Muscle of leg (tissue), 11 donors: ENCODE data around the gene GAS2. TPM values are rescaled to one million over a fixed set of nuclear protein-coding genes. Genes with fewer than 3 reads are reported as not detected.

ENCODE experiments used
- DNase-seq: peaks from one replicate; pipeline ENCODE4 v3.0.0; 2013
- H3K27ac ChIP-seq: one replicate; pipeline ENCODE4 v1.5.1; 2013; ENCODE audit warnings: mild to moderate bottlenecking, low read length, control low read depth
- H3K27me3 ChIP-seq: one replicate; pipeline ENCODE4 v1.6.1; 2013; ENCODE audit warnings: low read length; ENCODE audit not compliant: control insufficient read depth, insufficient read depth
- H3K36me3 ChIP-seq: one replicate; pipeline ENCODE4 v1.6.1; 2013; ENCODE audit warnings: low read length; ENCODE audit not compliant: control insufficient read depth, insufficient read depth
- H3K4me1 ChIP-seq: one replicate; pipeline ENCODE4 v1.6.1; 2013; ENCODE audit warnings: low read length; ENCODE audit not compliant: control insufficient read depth, insufficient read depth
- H3K4me3 ChIP-seq: one replicate; pipeline ENCODE4 v1.5.1; 2013; ENCODE audit warnings: low read length, control low read depth
- H3K9me3 ChIP-seq: replicated peaks from 2 replicates; pipeline ENCODE4 v1.6.1; 2013; ENCODE audit warnings: low read depth, low read length; ENCODE audit not compliant: control insufficient read depth
- WGBS: methylation state at CpG from one replicate; pipeline ENCODE4 v1.1.5; 2013; ENCODE audit warnings: missing lambda C conversion rate; ENCODE audit not compliant: insufficient coverage; 5-methylcytosine and 5-hydroxymethylcytosine counted together
- polyA plus RNA-seq, 8 donors: library from polyadenylated mRNA; unstranded; fragments of 120-200 nt; gene quantifications; one replicate each; pipeline versions ENCODE4 v1.2.1 to v1.2.3, GENCODE V29; 2013; ENCODE audit warnings: inconsistent platforms in 1 of 8, low replicate concordance in 1 of 8; ENCODE audit not compliant: insufficient read length in 8 of 8, insufficient read depth in 1 of 8
- total RNA-seq: library from RNA; stranded (reverse); fragments of 120-200 nt; gene quantifications from one replicate; pipeline ENCODE4 v1.2.4, GENCODE V29; 2013

GAS2 gene
- total and polyA plus RNA-seq, 9 donors: 8.4 to 90.1 (median 25.7) TPM

- no peaks in the 10 kb centered on the region for H3K36me3 ChIP-seq
- H3K9me3 ChIP-seq: no peaks in the 10 kb centered on the region
- DNase-seq: no peak
- H3K27ac ChIP-seq: no peak overlapping the region
- no CpG with 5 or more reads among the region's 3 CpGs for WGBS
- no peaks in the 10 kb centered on the region for H3K27me3 ChIP-seq
- no peaks in the 10 kb centered on the region for H3K4me1 ChIP-seq
- no peak overlapping the region for H3K4me3 ChIP-seq
These were observed 166.1 kb downstream of the GAS2 start for GRCh38 chr11:22832315-22833015.

- WGBS: no CpG with 5 or more reads among the region's 1 CpG
- no peak overlapping the region for H3K4me3 ChIP-seq
- no peaks in the 10 kb centered on the region for H3K4me1 ChIP-seq
- H3K36me3 ChIP-seq: no peaks in the 10 kb centered on the region
- H3K9me3 ChIP-seq: no peaks in the 10 kb centered on the region
- no peak for DNase-seq
- H3K27me3 ChIP-seq: no peaks in the 10 kb centered on the region
- no peak overlapping the region for H3K27ac ChIP-seq
These were observed 180.3 kb downstream of the GAS2 start for GRCh38 chr11:22846726-22847125.

GRCh38 chr11:22851477-22851876 is 185.1 kb downstream of the GAS2 start:
- no peak overlapping the region for H3K27ac ChIP-seq
- no peaks in the 10 kb centered on the region for H3K27me3 ChIP-seq
- no peaks in the 10 kb centered on the region for H3K36me3 ChIP-seq
- H3K4me1 ChIP-seq: no peaks in the 10 kb centered on the region
- H3K4me3 ChIP-seq: no peak overlapping the region
- no peak for DNase-seq
- H3K9me3 ChIP-seq: no peaks in the 10 kb centered on the region

GRCh38 chr11:22859756-22860155 is 193.3 kb downstream of the GAS2 start:
- H3K36me3 ChIP-seq: no peaks in the 10 kb centered on the region
- H3K4me1 ChIP-seq: no peaks in the 10 kb centered on the region
- no peaks in the 10 kb centered on the region for H3K27me3 ChIP-seq
- H3K4me3 ChIP-seq: no peak overlapping the region
- DNase-seq: no peak
- 70% methylated on average over 2 of the region's 6 CpGs for WGBS
- H3K9me3 ChIP-seq: no peaks in the 10 kb centered on the region
- no peak overlapping the region for H3K27ac ChIP-seq

GRCh38 chr11:22860241-22860640 is 193.8 kb downstream of the GAS2 start, which contains the start of gene CCDC179:
TSS of gene CCDC179 (minus strand) at chr11:22860474. CDS start at chr11:22860421, 53 bp downstream.
- H3K9me3 ChIP-seq: no peaks in the 10 kb centered on the region
- no peak for DNase-seq
- H3K27me3 ChIP-seq: no peaks in the 10 kb centered on the region
- H3K4me1 ChIP-seq: no peaks in the 10 kb centered on the region
- no peak within 1 kb of the TSS for H3K27ac ChIP-seq
- no peak within 1 kb of the TSS for H3K4me3 ChIP-seq
- H3K36me3 ChIP-seq: no peaks in the 10 kb centered on the region
- no CpG with 5 or more reads among the region's 4 CpGs for whole genome bisulfite sequencing

Other genes with a start within 250 kb of the GAS2 start
- 5.1 TPM for gene FANCF, start 40.8 kb upstream of the GAS2 start, total RNA-seq
- 1 to 10 TPM; 4.0 to 7.7 (median 5.4) TPM for gene FANCF, start 40.8 kb upstream of the GAS2 start, polyA plus RNA-seq
- gene SVIP, start 163.2 kb downstream of the GAS2 start, total RNA-seq: 9.2 TPM
- gene SVIP, start 163.2 kb downstream of the GAS2 start, polyA plus RNA-seq: 10 to 100 TPM in 3 of 8 donors, 1 to 10 TPM in 5; 8.5 to 13.0 (median 9.7) TPM
- not detected for gene CCDC179, start 193.9 kb downstream of the GAS2 start, total RNA-seq
- gene CCDC179, start 193.9 kb downstream of the GAS2 start, polyA plus RNA-seq: under 1 TPM in 1 of 8 donors, not detected in 7; 0.35 TPM